Measurements from ENCODE around the gene RCN1.
"Not testable (repeated sequence)": the region's sequence is repeated elsewhere in the genome, so short reads cannot be mapped to it uniquely, and the experiment has no call there.

Gene RCN1

GRCh38 chr11:32059686-32060462 is 31.0 kb upstream of the RCN1 start:
- no peak overlapping the region for H3K4me3 ChIP-seq (ENCODE audit: low read depth, low read length)
- ChIA-PET CTCF (interaction anchor here (0.7 to 1.5 kb wide), 2 partner anchors 116 to 144 kb away, joined by 3 to 4 read pairs; no protein-coding TSS in a partner anchor), POLR2A (no interaction called here)
- TF ChIP-seq ZBTB1 (tag by site-specific recombination; IDR thresholded peaks at IDR 0.05) (no peak), ZFHX2 (tag by site-specific recombination; conservative IDR thresholded peaks at IDR 0.05) (peak; percentile 79), EGR2 (tag by site-specific recombination; IDR thresholded peaks at IDR 0.05; ENCODE audit: low read depth) (peak; percentile 63; the same call in 1 of the 2 replicates)
- H3K4me1 ChIP-seq (ENCODE audit: control insufficient read depth, insufficient read depth, low read length): no peaks in the 10 kb centered on the region
- H3K27ac ChIP-seq (ENCODE audit: extremely low read depth, low read depth, low read length): no peak overlapping the region
- no peaks in the 10 kb centered on the region for H3K36me3 ChIP-seq (ENCODE audit: control insufficient read depth in 2 of 2, insufficient read depth in 1 of 2, low read length in 2 of 2)
- H3K9me3 ChIP-seq (ENCODE audit: control insufficient read depth, insufficient read depth, low read depth, low read length): no peaks in the 10 kb centered on the region

DNA sequence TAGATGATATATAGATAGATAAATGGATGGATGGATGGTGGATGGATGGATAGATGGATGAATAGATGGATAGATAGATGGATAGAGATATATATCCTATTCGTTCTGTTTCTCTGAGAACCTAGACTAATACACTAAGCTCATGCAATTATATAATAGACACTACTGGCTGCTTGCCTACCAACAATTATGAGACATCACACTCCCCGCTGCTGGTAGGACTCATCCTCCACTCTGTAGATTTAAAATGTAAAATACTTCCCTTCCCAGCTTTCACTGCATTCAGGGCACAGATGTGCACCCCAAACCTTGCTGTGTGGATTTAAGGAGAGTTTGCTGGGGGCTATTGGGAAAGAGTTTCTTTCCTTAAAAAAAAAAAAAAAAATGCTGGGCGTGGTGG is 28.3 kb upstream of the RCN1 start:
- Histone ChIP-seq H3K4me3 (ENCODE audit: low read depth, low read length) (no peak overlapping the region), H3K9me3 (ENCODE audit: control insufficient read depth, insufficient read depth, low read depth, low read length) (no peaks in the 10 kb centered on the region), H3K4me1 (ENCODE audit: control insufficient read depth, insufficient read depth, low read length) (no peaks in the 10 kb centered on the region), H3K36me3 (ENCODE audit: control insufficient read depth in 2 of 2, insufficient read depth in 1 of 2, low read length in 2 of 2) (no peaks in the 10 kb centered on the region), H3K27ac (ENCODE audit: extremely low read depth, low read depth, low read length) (no peak overlapping the region)
- TF ChIP-seq ZFP37 (tag by site-specific recombination; IDR thresholded peaks at IDR 0.05): no peak
- TF ChIP-seq ZNF10 (tag by site-specific recombination; IDR thresholded peaks at IDR 0.05): no peak
- 0 out of 2 replicates have a peak, but pooled peaks have one; percentile 31 for TF ChIP-seq ZNF366 (tag by site-specific recombination; conservative IDR thresholded peaks at IDR 0.05)
- TF ChIP-seq ZNF311 (tag by site-specific recombination; IDR thresholded peaks at IDR 0.05; ENCODE audit: borderline replicate concordance): no peak
- TF ChIP-seq ZNF2 (tag by site-specific recombination; IDR thresholded peaks at IDR 0.05): no peak
- TF ChIP-seq ZFP41 (tag by site-specific recombination; IDR thresholded peaks at IDR 0.05; ENCODE audit: borderline replicate concordance): no peak
- TF ChIP-seq ZNF239 (tag by site-specific recombination; IDR thresholded peaks at IDR 0.05): no peak
- TF ChIP-seq ZXDB (tag by site-specific recombination; IDR thresholded peaks at IDR 0.05): no peak
- ChIA-PET CTCF (interaction anchor here (0.6 to 1.2 kb wide), 3 partner anchors 11 to 184 kb away, joined by 4 to 5 read pairs (median 4); no protein-coding TSS in a partner anchor), POLR2A (no interaction called here)

DNA sequence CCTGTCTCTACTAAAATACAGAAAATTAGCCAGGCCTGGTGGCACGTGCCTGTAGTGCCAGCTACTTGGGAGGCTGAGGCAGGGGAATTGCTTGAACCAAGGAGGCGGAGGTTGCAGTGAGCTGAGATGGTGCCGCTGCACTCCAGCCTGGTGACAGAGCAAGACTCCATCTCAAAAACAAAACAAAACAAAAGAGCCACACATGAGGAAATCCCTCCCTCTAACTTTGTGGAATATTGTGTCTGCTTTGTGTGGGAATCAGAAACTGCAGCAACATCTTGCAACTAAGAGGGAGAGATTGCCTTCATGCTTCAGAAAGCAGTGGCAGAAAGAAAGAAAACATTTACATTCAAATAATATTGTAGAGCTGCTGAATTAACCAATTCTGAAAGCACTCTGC is 27.8 kb upstream of the RCN1 start:
- H3K36me3 ChIP-seq (ENCODE audit: control insufficient read depth in 2 of 2, insufficient read depth in 1 of 2, low read length in 2 of 2); H3K4me1 ChIP-seq (ENCODE audit: control insufficient read depth, insufficient read depth, low read length); H3K9me3 ChIP-seq (ENCODE audit: control insufficient read depth, insufficient read depth, low read depth, low read length); H3K27ac ChIP-seq (ENCODE audit: extremely low read depth, low read depth, low read length); POLR2A ChIA-PET; H3K4me3 ChIP-seq (ENCODE audit: low read depth, low read length): not testable (repeated sequence)
- CTCF ChIA-PET: interaction anchor here (0.6 to 1.2 kb wide), 2 partner anchors 12 to 113 kb away, joined by 4 to 5 read pairs; no protein-coding TSS in a partner anchor

DNA sequence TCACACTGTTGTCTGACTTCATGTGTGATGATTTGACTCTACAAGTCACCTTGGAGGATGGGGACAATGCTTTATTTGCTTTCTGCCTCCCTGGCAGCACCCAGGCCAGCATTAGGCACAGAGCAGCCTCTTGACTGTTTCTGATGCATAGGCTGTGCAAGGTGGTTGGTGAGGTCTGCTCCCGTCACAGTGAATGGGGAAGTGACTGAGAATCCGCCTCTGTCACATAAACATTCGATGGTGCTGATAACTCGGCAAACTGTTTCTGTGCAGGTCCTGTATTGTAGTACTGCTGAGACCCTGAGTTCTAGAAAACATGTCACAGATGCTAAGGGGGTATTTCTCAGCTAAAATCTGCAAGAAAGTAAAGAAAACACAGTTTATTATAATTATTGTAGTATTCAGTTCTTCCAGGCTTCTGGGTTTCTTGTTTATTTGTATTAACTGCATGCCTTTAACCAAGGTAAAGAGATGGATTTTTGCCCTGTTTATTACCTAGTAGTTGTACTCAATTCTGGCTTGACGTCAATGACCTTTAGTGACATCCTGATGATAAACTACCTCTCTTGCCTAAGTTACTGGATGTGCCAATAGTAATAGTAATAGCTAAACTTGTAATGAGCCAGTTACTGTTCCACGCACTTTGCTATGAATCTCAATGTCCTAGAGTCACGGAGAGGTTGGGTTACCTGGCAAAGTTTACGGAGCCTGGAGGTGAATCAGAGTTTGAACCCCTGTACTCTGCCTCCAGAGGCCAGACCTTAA is 24.8 kb upstream of the RCN1 start:
- H3K4me1 ChIP-seq (ENCODE audit: control insufficient read depth, insufficient read depth, low read length): 0 out of 2 replicates have a peak, but pooled peaks cover 4% of the 10 kb centered on the region
- no peak overlapping the region for H3K4me3 ChIP-seq (ENCODE audit: low read depth, low read length)
- POLR2A ChIA-PET: no interaction called here
- H3K9me3 ChIP-seq (ENCODE audit: control insufficient read depth, insufficient read depth, low read depth, low read length): no peaks in the 10 kb centered on the region
- no peak overlapping the region for H3K27ac ChIP-seq (ENCODE audit: extremely low read depth, low read depth, low read length)
- no peaks in the 10 kb centered on the region for H3K36me3 ChIP-seq (ENCODE audit: control insufficient read depth in 2 of 2, insufficient read depth in 1 of 2, low read length in 2 of 2)
- CTCF ChIA-PET: interaction anchor here (0.8 to 1.2 kb wide), 2 partner anchors 110 to 150 kb away, joined by 3 to 7 read pairs; no protein-coding TSS in a partner anchor
- TF ChIP-seq, protein P1, sequence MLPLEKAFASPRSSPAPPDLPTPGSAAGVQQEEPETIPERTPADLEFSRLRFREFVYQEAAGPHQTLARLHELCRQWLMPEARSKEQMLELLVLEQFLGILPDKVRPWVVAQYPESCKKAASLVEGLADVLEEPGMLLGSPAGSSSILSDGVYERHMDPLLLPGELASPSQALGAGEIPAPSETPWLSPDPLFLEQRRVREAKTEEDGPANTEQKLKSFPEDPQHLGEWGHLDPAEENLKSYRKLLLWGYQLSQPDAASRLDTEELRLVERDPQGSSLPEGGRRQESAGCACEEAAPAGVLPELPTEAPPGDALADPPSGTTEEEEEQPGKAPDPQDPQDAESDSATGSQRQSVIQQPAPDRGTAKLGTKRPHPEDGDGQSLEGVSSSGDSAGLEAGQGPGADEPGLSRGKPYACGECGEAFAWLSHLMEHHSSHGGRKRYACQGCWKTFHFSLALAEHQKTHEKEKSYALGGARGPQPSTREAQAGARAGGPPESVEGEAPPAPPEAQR (tag by site-specific recombination; IDR thresholded peaks at IDR 0.05): no peak
- TF ChIP-seq, protein P2, sequence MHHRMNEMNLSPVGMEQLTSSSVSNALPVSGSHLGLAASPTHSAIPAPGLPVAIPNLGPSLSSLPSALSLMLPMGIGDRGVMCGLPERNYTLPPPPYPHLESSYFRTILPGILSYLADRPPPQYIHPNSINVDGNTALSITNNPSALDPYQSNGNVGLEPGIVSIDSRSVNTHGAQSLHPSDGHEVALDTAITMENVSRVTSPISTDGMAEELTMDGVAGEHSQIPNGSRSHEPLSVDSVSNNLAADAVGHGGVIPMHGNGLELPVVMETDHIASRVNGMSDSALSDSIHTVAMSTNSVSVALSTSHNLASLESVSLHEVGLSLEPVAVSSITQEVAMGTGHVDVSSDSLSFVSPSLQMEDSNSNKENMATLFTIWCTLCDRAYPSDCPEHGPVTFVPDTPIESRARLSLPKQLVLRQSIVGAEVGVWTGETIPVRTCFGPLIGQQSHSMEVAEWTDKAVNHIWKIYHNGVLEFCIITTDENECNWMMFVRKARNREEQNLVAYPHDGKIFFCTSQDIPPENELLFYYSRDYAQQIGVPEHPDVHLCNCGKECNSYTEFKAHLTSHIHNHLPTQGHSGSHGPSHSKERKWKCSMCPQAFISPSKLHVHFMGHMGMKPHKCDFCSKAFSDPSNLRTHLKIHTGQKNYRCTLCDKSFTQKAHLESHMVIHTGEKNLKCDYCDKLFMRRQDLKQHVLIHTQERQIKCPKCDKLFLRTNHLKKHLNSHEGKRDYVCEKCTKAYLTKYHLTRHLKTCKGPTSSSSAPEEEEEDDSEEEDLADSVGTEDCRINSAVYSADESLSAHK (tag by site-specific recombination; IDR thresholded peaks at IDR 0.05): no peak
- no peak for TF ChIP-seq ZNF292 (tag by site-specific recombination; IDR thresholded peaks at IDR 0.05; ENCODE audit: borderline replicate concordance, low read depth)
- no peak for TF ChIP-seq TSHZ1 (tag by site-specific recombination; IDR thresholded peaks at IDR 0.05; ENCODE audit: borderline replicate concordance)
- TF ChIP-seq ZFP3 (tag by site-specific recombination; IDR thresholded peaks at IDR 0.05; ENCODE audit: low read depth): no peak
- TF ChIP-seq ZNF792 (tag by site-specific recombination; IDR thresholded peaks at IDR 0.05): no peak
- TF ChIP-seq ZNF214 (tag by site-specific recombination; IDR thresholded peaks at IDR 0.05; ENCODE audit: borderline replicate concordance): no peak
- TF ChIP-seq ZNF785 (tag by site-specific recombination; IDR thresholded peaks at IDR 0.05): no peak
